8988T (cell line): ENCODE results near the gene CPSF7.
A peak's percentile ranks its signal among the peaks of the same experiment; 100 is the strongest.

Experiments
- DNase-seq: peaks from one replicate; pipeline ENCODE4 v3.0.0; 2011

CPSF7 gene

GRCh38 chr11:61380884-61381283 is 48.9 kb downstream of the CPSF7 start:
- no peak for DNase-seq

- no peak for DNase-seq
Observed at GRCh38 chr11:61378713-61379313, 51.0 kb downstream of the CPSF7 start.

DNA sequence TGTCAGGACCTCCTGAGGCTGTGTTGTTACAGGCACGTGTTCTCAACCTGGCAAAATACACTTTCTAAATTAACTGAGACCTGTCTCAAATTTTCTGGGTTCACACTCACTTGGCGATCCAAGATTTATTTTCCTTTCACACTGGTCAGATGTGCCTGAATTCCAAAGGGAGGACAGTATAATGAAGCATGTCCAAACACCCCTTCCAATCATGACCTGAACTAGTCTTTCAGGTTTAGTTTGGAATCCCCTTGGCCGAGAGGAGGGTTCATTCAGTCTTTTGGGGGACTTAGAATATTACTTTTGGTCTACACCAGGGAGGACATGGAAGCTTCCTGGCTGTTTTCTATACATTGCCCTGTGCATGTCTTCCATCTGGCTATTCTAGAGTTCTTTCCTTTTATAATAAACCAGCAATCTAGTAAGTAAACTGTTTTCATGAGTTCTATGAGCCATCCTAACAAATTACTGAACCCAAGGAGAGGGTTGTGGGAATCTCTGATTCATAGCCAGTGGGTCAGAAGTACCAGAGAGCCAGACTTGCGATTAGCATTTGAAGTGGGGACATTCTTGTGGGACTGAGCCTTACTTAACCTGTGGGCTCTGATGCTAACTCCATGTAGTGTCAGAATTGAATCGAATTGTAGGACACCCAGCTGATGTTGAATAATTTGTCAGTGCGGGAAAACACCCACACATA is 52.2 kb downstream of the CPSF7 start:
- DNase-seq, result no peak

DNA sequence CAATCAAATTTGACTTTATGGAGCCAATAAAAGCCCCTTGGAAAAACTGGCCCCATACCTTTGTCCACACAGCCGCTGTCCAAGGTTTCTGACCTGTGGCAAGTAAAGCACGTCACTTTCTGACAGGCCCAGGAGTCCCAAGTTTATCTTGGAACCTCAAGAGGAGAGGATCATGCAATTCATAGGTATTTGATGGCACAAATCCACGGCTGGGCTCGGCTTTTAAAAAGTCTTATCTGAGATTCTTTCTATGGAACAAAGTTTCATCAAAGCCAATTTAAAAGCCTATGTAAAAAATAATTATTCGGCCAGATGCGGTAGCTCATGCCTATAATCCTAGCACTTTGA is 54.0 kb downstream of the CPSF7 start:
- no peak for DNase-seq

GRCh38 chr11:61372659-61373420 is 56.9 kb downstream of the CPSF7 start:
- DNase-seq, result no peak

DNA sequence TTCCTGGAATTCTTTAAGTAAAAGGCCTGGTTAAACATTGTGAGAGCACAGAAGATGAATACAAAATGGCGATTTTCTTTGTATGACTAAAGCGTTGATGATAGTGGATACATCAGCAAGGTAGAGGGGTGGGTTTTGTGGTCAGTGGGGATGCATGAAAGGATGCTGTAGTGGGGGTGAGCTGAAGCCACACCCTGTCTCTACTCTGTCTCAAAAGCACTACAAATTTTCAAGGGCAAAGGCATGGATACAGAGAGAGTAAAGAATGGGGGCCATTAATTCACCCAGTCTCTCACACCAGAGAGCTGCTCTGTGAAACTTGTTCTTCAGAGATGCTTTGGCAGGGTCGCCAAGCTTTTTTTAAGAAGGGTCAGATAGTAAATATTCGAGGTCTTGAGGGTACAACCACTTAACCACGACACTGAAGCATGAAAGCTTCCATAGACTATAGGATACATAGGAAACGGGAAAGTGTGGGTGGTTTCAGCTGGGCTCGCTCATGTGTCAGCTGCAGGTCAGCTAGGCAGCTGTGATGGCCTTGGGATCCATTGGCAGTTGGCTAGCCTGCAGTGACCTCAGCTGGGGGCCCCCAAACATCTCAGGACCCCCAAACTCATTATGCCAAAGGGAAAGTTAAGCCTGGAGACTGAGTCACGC is 59.3 kb downstream of the CPSF7 start:
- no peak for DNase-seq

GRCh38 chr11:61369372-61370348 is 60.1 kb downstream of the CPSF7 start:
- DNase-seq, result no peak

GRCh38 chr11:61368646-61369045 is 61.1 kb downstream of the CPSF7 start:
- no peak for DNase-seq

DNA sequence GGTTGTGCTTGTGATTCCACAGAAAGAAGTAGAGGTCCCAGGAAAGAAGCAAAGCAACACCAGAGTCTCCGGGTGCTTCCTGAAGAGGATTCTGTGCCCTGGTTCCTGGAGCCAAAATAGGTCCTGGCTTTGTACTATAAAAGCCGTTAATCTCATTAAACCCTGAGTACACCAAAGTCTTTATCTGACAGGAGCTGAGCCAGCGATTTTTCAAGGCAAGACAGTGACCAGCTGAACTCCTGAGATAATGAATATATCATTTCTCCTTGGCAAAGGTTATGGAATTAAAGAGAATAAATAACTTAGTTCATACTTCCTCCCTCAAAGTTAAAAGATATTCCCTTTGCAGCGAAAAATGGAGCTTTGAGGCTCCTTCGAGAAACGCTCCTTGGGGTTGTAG is 62.4 kb downstream of the CPSF7 start:
- DNase-seq, result no peak

DNA sequence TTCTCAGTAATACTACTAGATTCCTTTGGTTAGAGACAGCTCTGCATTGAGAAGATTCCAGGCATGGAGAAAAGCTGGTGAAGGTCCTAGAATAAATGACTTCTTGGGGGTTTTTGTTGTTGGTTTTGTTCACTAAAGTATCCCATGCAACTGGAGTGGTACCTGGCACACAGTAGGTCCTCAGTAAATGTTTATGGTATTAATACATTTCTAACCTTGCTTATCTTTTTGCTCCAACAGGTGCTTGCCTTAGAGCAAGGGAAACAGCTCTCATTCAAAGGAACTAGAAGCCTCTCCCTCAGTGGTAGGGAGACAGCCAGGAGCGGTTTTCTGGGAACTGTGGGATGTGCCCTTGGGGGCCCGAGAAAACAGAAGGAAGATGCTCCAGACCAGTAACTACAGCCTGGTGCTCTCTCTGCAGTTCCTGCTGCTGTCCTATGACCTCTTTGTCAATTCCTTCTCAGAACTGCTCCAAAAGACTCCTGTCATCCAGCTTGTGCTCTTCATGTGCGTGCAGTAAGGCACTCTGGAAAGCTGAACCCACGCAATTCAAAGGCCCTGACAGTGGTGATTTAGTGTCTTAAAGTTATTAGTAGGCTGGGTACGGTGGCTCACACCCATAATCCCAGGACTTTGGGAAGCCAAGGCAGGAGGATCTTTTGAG is 65.6 kb downstream of the CPSF7 start:
- DNase-seq, result no peak

DNA sequence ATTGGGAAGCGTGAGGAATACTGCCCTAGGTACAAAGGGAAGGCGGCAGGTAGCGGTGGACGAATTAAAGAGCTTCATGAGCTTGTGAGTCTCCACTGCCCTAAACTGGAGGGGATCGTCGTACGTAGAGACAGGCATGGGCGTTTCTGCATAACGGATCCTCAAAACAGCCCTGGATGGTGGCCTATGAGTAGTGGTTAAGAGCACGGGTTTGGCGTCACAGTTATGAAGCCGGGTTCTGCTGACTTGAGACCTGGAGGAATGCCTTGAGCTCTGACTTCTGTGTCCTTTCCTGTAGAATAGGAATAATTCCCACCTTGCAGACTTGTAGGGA is 67.3 kb downstream of the CPSF7 start:
- DNase-seq, result no peak

GRCh38 chr11:61361741-61362541 is 67.8 kb downstream of the CPSF7 start, which contains the start of the genes CYB561A3 and TMEM138:
TSS of gene CYB561A3 (minus strand) at chr11:61361882. CDS start at chr11:61356713, 5,169 bp downstream.
TSS of gene TMEM138 (plus strand) at chr11:61362374. CDS start at chr11:61364391, 2,017 bp downstream.
- DNase-seq, result peak; percentile 95

- no peak for DNase-seq
Observed at GRCh38 chr11:61361237-61361740, 68.5 kb downstream of the CPSF7 start.

DNA sequence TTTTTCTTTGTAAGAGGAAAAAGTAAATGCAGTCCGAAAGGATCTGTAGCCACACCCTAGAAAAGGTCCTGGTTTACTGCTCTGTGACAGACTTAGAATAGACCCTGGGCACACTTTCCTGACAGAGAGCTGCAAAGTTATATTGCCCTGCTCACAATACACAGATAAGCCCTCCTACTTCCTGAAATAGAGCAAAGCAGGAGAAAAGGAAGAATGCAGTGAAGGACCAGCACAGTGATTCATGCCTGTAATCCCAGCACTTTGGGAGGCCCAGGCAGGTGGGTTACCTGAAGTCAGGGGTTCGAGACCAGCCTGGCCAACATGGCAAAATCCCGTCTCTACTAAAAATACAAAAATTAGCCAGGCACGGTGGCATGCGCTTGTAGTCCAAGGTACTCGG is 70.3 kb downstream of the CPSF7 start:
- DNase-seq, result no peak

DNA sequence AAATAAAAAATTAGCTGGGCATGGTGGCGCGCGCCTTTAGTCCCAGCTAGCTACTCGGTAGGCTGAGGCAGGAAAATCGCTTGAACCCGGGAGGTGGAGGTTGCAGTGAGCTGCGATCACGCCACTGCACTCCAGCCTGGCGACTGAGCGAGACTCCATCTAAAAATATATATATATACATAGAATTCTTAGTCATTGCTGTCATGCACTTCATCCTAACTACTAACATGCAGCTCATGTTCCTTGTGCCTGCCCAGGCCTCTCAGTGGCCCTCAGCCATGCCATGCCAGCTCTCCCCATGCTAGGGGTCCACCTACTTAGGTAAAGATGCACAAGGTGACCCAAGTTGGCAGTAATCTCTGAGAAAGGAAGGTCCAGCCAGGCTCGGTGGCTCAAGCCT is 71.2 kb downstream of the CPSF7 start:
- DNase-seq, result no peak

DNA sequence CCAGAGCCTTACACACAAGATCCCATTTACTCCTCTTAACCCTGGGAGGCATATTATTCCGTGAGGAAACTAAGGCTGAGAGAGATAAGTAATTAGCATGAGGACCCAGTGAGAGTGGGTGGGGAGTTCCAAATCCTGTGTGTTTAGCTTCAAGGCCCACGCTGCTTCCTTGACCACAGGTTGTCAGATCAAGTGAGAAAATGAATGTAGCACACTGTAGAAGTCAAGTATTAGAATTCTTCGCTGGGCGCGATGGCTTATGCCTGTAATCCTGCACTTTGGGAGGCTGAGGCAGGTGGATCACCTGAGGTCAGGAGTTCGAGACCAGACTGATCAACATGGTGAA is 71.9 kb downstream of the CPSF7 start:
- DNase-seq, result no peak

- no peak for DNase-seq
Observed at GRCh38 chr11:61357233-61357893, 72.4 kb downstream of the CPSF7 start.

GRCh38 chr11:61356706-61357105 is 73.1 kb downstream of the CPSF7 start:
- DNase-seq, result no peak

- DNase-seq, result no peak
Observed at GRCh38 chr11:61354208-61354607, 75.6 kb downstream of the CPSF7 start.
